Measurements from ENCODE around the gene C1orf159. TPM values are rescaled to one million over a fixed set of nuclear protein-coding genes. Genes with fewer than 3 reads are reported as not detected.

C1orf159 gene
- total and polyA plus RNA-seq, 9 of the 15 experiments (the other 6 are each of a cell fraction or from before 2014, with no cell fraction given), result 0.28 to 54.9 (median 10.6) TPM

- peak overlapping the region in 1 of 2 experiments; percentile 47; a peak in 1 of 4 replicates for H3K9ac ChIP-seq (ENCODE audit: insufficient read depth in 1 of 2, low read depth in 2 of 2, low read length in 2 of 2)
These were observed 12.7 kb upstream of the C1orf159 start for GRCh38 chr1:1128454-1129139.

More at GRCh38 chr1:1128454-1129139, 12.7 kb upstream of the C1orf159 start:
- DNase-seq (ENCODE audit: extremely low read depth in 1 of 4, low spot score in 3 of 4) (no peak), ATAC-seq (no peak), FAIRE-seq (no peak)
- H3K9me3 ChIP-seq (replicated peaks; ENCODE audit: control insufficient read depth, insufficient read depth, low read depth, low read length), result peaks cover 6% of the 10 kb centered on the region
- no peaks in the 10 kb centered on the region for H3K79me2 ChIP-seq (ENCODE audit: control insufficient read depth, insufficient read depth, low read length)
- POLR2A ChIA-PET, result no interaction called here
- no peak overlapping the region for H2AFZ ChIP-seq (ENCODE audit: low read depth, low read length)
- WGBS (ENCODE audit: insufficient coverage, low coverage, missing lambda C conversion rate), result 38% methylated on average over 32 of the region's 32 CpGs
- H3K4me1 ChIP-seq (replicated peaks in 1 of 2; ENCODE audit: control insufficient read depth in 2 of 2, insufficient read depth in 2 of 2, low read length in 2 of 2), result peaks cover 0 to 65% of the 10 kb centered on the region in 2 experiments; a peak in 2 of 5 replicates
- no peaks in the 10 kb centered on the region for H3K9me1 ChIP-seq (ENCODE audit: control insufficient read depth, insufficient read depth, low read length)
- in situ Hi-C loops (cut with MboI), result no loop called here
- no peak overlapping the region for H3K4me2 ChIP-seq (ENCODE audit: insufficient read depth, low read length)
- no peaks in the 10 kb centered on the region for H3K36me3 ChIP-seq (ENCODE audit: control insufficient read depth, insufficient read depth, low read length)
- intact Hi-C loops (cut with micrococcal nuclease), result no loop called here
- CTCF ChIA-PET (ENCODE audit: low intra/inter-chr PET ratio), result no interaction called here
- H4K20me1 ChIP-seq (replicated peaks; ENCODE audit: control insufficient read depth, insufficient read depth, low read length), result no peaks in the 10 kb centered on the region
- H3K27me3 ChIP-seq (ENCODE audit: control insufficient read depth in 2 of 2, insufficient read depth in 2 of 2, low read length in 2 of 2), result peaks cover 13 to 46% of the 10 kb centered on the region in 2 experiments; a peak in 4 of 5 replicates
- H3K27ac ChIP-seq (ENCODE audit: extremely low read depth, low read depth, low read length), result no peak overlapping the region
- no peak overlapping the region for H3K4me3 ChIP-seq
- no TSS peak for BruUV-seq (replicated peaks)
- TF ChIP-seq KLF16 (IDR thresholded peaks at IDR 0.05) (no peak), SRSF7 (optimal IDR thresholded peaks at IDR 0.05; ENCODE audit: low read depth, low read length) (no peak), SMARCA4 (IDR thresholded peaks at IDR 0.05) (no peak), HLTF (IDR thresholded peaks at IDR 0.05) (no peak), RBBP5 (IDR thresholded peaks at IDR 0.05; ENCODE audit: borderline replicate concordance, insufficient read depth, low read length, poor library complexity, severe bottlenecking) (no peak), MECOM (CRISPR knock-in tag; IDR thresholded peaks at IDR 0.05) (no peak), ZNF75A (CRISPR knock-in tag; IDR thresholded peaks at IDR 0.05) (no peak)
- TF ChIP-seq, protein P1, sequence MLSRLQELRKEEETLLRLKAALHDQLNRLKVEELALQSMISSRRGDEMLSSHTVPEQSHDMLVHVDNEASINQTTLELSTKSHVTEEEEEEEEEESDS (CRISPR knock-in tag; IDR thresholded peaks at IDR 0.05), result no peak
